ENCODE data around the gene PIP4K2C.

Gene PIP4K2C

GRCh38 chr12:57620936-57621496 is 30.0 kb downstream of the PIP4K2C start:
- DNase-seq (ENCODE audit: low read depth in 2 of 3, low spot score in 2 of 3) = no peak

GRCh38 chr12:57621497-57622292 is 30.7 kb downstream of the PIP4K2C start:
- no peak for DNase-seq (ENCODE audit: low read depth in 2 of 3, low spot score in 2 of 3)

DNA sequence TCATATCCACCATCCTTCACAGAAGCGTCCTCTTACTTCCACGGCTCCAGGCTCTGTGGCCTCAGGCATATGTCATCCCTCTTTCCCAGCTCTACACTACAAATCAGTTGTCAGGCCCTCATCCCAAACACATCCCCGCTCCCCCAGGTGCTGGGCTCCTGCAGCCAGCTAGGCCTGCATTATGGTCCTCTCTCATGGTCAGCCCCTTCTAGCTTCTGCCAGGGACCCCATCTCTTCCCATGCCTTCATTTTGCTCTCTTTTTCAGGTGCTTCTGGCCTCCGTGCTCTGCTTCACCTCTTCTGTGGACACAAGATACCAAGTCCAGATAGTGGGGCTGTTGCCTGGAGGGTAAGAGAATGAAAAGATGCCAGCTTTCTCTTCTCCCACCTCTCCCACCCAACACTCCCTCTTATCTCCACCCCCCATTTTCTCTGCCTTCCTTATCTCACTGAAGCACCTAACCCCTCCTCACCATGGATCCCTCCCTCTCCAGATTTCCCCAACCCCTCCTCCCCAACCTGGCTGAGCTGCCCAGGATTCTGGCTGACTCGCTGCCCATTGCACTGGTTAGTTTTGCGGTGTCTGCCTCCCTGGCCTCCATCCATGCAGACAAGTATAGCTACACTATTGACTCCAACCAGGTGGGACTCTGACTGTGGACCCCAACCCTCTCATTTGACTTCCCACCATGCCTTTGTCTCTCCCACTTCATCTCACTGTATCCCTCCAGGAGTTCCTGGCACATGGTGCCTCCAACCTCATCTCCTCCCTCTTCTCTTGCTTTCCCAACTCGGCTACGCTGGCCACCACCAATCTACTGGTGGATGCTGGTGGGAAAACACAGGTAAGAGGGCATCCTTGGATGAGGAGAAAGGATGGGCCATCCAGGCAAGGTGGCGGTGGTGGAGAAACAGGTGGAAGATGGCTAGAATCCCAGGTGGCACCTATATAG is 31.6 kb downstream of the PIP4K2C start:
- no peak for DNase-seq (ENCODE audit: low read depth in 2 of 3, low spot score in 2 of 3)

DNA sequence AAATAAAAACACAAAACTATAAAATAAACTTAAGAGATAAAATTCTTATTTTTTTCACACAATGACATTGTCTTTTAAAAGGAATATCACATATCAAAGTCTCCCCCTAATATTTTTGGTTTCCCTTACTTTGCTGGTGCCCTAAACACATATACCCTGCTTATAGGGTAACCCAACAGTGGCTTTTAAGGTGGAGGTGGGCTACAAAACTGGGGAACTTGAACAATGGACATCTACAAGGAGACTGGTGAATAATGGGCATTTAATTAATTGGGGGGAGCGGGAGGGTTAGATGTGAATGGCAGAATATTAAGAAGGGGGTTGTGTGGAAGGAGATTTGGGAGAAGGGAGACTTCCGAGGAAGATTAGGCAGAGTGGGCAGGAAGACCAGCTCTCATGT is 32.4 kb downstream of the PIP4K2C start:
- no peak for DNase-seq (ENCODE audit: low read depth in 2 of 3, low spot score in 2 of 3)

DNA sequence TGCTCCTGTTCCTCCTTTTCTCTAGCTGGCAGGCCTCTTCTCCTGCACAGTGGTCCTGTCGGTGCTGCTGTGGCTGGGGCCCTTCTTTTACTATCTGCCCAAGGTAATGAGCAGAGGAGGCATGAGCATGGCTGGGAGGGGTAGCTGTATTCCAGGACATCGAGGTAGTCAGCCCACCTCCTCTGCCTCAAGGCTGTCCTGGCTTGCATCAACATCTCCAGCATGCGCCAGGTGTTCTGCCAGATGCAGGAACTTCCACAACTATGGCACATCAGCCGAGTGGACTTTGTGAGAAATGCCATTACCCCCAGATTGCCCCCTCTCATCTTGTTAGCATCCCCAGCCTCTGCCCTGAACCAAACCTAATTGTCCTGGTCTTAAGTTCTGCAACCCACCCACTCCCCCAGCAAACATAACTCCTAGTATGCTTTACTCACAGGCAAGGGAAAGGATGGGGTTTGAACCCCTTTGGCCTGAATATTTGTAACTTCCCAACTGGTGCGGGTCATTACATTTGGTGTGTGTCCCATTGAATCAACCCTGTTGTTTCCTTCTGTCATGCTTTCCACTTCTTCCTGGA is 32.9 kb downstream of the PIP4K2C start:
- no peak for DNase-seq (ENCODE audit: low read depth in 2 of 3, low spot score in 2 of 3)

DNA sequence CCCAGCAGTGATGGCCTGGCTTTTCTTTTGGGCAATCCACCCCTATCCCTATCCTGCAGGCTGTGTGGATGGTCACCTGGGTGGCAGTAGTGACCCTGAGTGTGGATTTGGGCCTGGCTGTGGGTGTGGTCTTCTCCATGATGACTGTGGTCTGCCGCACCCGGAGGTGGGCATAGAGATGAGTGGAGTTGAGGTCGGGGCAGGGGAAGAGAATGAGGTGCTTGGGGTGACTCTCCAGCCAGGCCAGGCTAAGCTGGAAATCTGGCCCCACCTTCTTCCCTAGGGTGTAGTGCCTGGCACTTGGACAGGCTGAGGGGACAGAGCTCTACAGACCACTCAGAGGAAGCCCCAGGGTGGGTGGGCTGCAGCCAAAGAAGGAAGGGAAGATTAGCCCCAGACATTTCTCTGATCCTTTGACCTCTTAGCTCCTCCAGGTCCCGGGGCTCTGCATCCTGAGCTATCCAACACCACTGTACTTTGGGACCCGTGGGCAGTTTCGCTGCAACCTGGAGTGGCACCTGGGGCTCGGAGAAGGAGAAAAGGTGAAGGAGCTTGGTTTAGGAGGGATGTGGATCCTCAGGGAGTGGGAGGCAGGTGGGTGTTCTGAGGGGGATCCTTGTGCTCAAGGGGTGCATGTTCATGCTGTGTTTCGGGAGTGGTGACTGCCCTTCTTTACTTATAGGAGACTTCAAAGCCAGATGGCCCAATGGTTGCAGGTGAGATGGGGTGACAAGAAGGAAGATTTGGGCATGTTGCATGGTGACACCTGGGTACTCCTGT is 33.6 kb downstream of the PIP4K2C start:
- DNase-seq (ENCODE audit: low read depth in 2 of 3, low spot score in 2 of 3) = no peak

DNA sequence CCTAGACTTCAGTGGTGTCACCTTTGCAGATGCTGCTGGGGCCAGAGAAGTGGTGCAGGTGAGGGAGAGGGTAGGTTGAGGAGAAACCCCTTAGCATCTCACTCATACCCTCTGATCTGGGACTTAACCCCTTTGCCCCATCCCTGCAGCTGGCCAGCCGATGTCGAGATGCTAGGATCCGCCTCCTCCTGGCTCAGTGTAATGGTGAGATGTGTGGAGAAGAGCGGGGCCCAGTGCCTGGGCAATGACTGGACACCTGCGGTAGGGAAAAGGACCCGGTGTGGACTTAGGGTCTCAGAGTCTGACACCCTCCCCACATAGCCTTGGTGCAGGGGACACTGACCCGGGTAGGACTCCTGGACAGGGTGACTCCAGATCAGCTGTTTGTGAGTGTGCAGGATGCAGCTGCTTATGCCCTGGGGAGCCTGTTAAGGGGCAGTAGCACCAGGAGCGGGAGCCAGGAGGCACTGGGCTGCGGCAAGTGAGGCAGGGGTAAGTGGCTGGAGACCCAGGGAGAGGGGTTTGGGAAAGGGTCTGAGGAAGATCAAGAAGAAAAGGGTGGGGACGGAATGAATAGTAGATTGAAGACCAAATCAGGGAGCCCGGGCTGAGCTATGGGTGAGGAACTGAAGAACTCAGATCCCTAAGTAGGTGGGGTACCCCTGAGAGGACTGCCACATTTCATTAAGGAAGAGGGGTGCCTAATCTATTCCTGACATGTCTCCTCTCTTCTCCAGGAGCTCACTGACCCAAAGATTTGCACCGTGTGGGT is 34.5 kb downstream of the PIP4K2C start:
- DNase-seq (ENCODE audit: low read depth in 2 of 3, low spot score in 2 of 3) = no peak

GRCh38 chr12:57626111-57626920 is 35.3 kb downstream of the PIP4K2C start:
- DNase-seq (ENCODE audit: low read depth in 2 of 3, low spot score in 2 of 3) = no peak

GRCh38 chr12:57626921-57627445 is 36.0 kb downstream of the PIP4K2C start:
- DNase-seq (ENCODE audit: low read depth in 2 of 3, low spot score in 2 of 3) = no peak

- no peak for DNase-seq (ENCODE audit: low read depth in 2 of 3, low spot score in 2 of 3)
Measured at GRCh38 chr12:57627501-57628279, 36.7 kb downstream of the PIP4K2C start.

- no peak for DNase-seq (ENCODE audit: low read depth in 2 of 3, low spot score in 2 of 3)
Measured at GRCh38 chr12:57628280-57629191, 37.5 kb downstream of the PIP4K2C start.

DNA sequence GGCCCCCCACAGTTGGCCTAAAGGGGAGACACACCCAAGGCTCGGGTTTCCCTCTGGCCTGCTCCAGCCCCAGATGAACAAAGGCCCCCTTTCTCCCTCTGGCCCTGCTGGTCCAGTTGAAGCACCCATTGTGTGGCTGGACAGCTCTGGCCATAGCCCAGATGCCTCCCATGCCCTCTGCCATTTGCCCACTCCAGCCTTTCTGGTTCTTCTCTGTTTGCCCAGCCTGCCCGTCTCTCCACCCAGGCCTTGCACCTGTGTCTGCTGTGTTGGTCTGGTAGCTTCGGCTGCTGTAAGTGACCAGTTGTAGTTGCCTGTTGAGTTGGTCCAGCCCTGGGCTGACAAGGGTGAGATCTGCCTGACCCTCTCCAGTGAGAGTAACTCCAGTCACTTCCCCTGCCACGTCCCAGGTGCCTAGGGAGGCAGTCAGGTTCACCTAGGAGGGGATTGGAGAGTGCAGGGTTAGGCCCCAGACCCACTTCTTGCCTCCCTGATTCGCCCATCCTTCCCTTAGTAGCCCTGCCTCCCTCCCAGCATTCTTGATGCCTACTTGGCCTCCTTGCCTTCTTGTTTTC is 39.0 kb downstream of the PIP4K2C start:
- DNase-seq (ENCODE audit: low read depth in 2 of 3, low spot score in 2 of 3) = no peak

- no peak for DNase-seq (ENCODE audit: low read depth in 2 of 3, low spot score in 2 of 3)
Measured at GRCh38 chr12:57630891-57631433, 40.0 kb downstream of the PIP4K2C start.

DNA sequence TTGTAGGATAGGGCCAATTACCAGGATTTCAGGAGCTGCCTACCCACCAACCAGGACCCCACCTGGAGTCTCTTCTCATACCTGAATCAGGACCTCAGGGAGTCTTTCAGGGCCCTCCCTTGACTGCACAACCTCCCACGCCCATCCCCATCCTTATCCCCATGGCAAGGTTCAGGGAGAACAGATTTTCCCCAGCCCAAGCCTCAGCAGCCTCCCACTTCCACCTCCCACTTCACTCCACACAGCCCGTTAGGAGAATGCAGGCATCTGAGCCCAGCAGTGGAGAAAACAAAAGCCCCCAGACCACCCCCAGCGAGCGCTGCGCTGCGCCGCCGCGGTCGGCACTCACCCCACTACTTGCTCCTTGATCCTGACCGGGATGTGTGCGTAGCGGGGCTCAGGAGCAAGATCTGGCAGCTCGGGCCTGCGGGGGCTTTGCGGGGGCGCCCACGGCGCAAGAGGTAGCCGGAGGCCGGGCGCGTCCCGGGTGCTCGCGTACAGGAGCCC is 40.6 kb downstream of the PIP4K2C start:
- DNase-seq (ENCODE audit: low read depth in 2 of 3, low spot score in 2 of 3) = no peak

DNA sequence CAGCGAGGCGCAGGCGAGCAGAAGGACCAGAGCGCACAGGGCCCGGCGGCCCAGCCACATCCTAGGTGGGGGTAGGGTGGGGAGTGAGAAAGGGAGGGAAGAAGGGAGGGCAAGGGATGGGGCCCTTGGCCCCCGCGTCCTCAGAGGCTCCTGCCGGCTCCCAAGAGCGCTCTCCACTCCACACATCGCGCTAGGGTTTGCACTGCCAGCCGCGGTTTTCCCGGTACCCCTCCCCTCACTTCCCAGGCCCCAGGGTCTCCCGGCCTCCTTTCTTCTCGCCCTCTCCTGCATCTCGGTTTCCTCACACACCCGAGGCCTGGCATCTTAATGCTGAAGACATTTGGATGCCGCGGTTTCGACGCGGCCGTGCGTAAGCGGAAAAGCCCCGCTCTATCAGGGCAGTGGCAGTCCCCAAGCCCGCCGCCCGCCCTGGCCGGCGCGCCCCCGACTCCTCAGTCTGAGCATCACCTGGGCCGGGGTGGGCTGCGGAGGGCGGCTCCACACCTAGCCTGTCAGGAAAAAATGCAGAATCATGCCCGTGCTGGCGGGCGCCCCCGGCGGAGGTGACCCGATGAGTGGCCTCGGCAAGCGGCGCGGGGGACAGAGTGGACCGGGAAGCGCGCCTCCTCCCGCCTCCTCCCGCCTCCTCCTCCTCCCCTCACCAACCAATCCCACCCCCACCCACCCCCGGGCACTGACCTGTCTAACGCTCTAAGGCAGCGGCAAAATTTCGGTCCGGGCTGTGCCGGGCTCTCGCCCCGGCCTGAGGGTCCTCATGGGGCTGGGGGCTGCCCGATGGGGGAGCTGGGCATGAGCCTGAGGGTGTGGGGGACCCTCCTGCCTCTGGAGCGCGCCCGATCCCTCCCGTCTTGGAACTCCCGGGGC is 41.3 kb downstream of the PIP4K2C start:
- no peak for DNase-seq (ENCODE audit: low read depth in 2 of 3, low spot score in 2 of 3)

All from activated CD8-positive, alpha-beta memory T cell treated with anti-CD3 and anti-CD28 coated beads for 48 hours (primary cell).